ENCODE data around the gene GRIN2A. TPM values are rescaled to one million over a fixed set of nuclear protein-coding genes. Genes with fewer than 3 reads are reported as not detected.

Gene GRIN2A
- polyA plus RNA-seq, 1 donor (not counting 4 experiments of a cell fraction or from before 2014, with no cell fraction given): 0.01 TPM

- H4K20me1 ChIP-seq (ENCODE audit: control insufficient read depth, extremely low read depth, insufficient read depth, low read length): no peaks in the 10 kb centered on the region
- H3K4me3 ChIP-seq (ENCODE audit: control insufficient read depth in 2 of 3, extremely low read depth in 1 of 3, insufficient read depth in 2 of 3, low read depth in 1 of 3, low read length in 3 of 3): no peak overlapping the region
- H3K36me3 ChIP-seq (ENCODE audit: control insufficient read depth in 2 of 2, extremely low read depth in 1 of 2, insufficient read depth in 2 of 2, low read length in 2 of 2): no peaks in the 10 kb centered on the region
- H3K4me1 ChIP-seq (ENCODE audit: control insufficient read depth, extremely low read depth, insufficient read depth, low read length): no peaks in the 10 kb centered on the region
- H3K4me2 ChIP-seq (ENCODE audit: control insufficient read depth, extremely low read depth, insufficient read depth, low read depth, low read length): no peak overlapping the region
- H3K9me1 ChIP-seq (ENCODE audit: control insufficient read depth, extremely low read depth, insufficient read depth, low read length): no peaks in the 10 kb centered on the region
- H2AFZ ChIP-seq (ENCODE audit: control insufficient read depth, low read length): no peak overlapping the region
- no peak for DNase-seq (ENCODE audit: low read depth, low spot score)
- no peaks in the 10 kb centered on the region for H3K27me3 ChIP-seq (ENCODE audit: control insufficient read depth, extremely low read depth, insufficient read depth, low read length)
- H3K9ac ChIP-seq (ENCODE audit: control insufficient read depth, extremely low read depth, insufficient read depth, low read length): no peak overlapping the region
- FAIRE-seq: no peak
- no peaks in the 10 kb centered on the region for H3K9me3 ChIP-seq (ENCODE audit: control insufficient read depth, low read depth, low read length)
- no peak for TF ChIP-seq EZH2 (IDR thresholded peaks at IDR 0.05; ENCODE audit: low read length)
- TF ChIP-seq, protein P1, sequence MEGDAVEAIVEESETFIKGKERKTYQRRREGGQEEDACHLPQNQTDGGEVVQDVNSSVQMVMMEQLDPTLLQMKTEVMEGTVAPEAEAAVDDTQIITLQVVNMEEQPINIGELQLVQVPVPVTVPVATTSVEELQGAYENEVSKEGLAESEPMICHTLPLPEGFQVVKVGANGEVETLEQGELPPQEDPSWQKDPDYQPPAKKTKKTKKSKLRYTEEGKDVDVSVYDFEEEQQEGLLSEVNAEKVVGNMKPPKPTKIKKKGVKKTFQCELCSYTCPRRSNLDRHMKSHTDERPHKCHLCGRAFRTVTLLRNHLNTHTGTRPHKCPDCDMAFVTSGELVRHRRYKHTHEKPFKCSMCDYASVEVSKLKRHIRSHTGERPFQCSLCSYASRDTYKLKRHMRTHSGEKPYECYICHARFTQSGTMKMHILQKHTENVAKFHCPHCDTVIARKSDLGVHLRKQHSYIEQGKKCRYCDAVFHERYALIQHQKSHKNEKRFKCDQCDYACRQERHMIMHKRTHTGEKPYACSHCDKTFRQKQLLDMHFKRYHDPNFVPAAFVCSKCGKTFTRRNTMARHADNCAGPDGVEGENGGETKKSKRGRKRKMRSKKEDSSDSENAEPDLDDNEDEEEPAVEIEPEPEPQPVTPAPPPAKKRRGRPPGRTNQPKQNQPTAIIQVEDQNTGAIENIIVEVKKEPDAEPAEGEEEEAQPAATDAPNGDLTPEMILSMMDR (optimal IDR thresholded peaks at IDR 0.05 in 1 of 3, IDR thresholded peaks at IDR 0.05 in 1 of 3, conservative IDR thresholded peaks at IDR 0.05 in 1 of 3; ENCODE audit: extremely low read depth in 1 of 3, insufficient read depth in 2 of 3, low read length in 3 of 3): no peak
- H3K79me2 ChIP-seq (ENCODE audit: control insufficient read depth, insufficient read depth, low read length): no peaks in the 10 kb centered on the region
- dilution Hi-C loops (cut with MboI; ENCODE audit: extremely low pct_ligation_motif_present, low sequenced_read_pairs): no loop called here
- H3K27ac ChIP-seq (ENCODE audit: control insufficient read depth, insufficient read depth, low read length): no peak overlapping the region
Measured at GRCh38 chr16:10224850-10225249, 42.6 kb upstream of the GRIN2A start.

- dilution Hi-C loops (cut with MboI; ENCODE audit: extremely low pct_ligation_motif_present, low sequenced_read_pairs): no loop called here
- no peak for DNase-seq (ENCODE audit: low read depth, low spot score)
- no peak for FAIRE-seq
- H3K4me1 ChIP-seq (ENCODE audit: control insufficient read depth, extremely low read depth, insufficient read depth, low read length): no peaks in the 10 kb centered on the region
- no peaks in the 10 kb centered on the region for H3K79me2 ChIP-seq (ENCODE audit: control insufficient read depth, insufficient read depth, low read length)
- TF ChIP-seq EZH2 (IDR thresholded peaks at IDR 0.05; ENCODE audit: low read length): no peak
- TF ChIP-seq, protein P1 (optimal IDR thresholded peaks at IDR 0.05 in 1 of 3, IDR thresholded peaks at IDR 0.05 in 1 of 3, conservative IDR thresholded peaks at IDR 0.05 in 1 of 3; ENCODE audit: extremely low read depth in 1 of 3, insufficient read depth in 2 of 3, low read length in 3 of 3): no peak
- no peaks in the 10 kb centered on the region for H3K9me1 ChIP-seq (ENCODE audit: control insufficient read depth, extremely low read depth, insufficient read depth, low read length)
- peaks cover 3% of the 10 kb centered on the region for H3K27me3 ChIP-seq (ENCODE audit: control insufficient read depth, extremely low read depth, insufficient read depth, low read length)
- no peaks in the 10 kb centered on the region for H3K36me3 ChIP-seq (ENCODE audit: control insufficient read depth in 2 of 2, extremely low read depth in 1 of 2, insufficient read depth in 2 of 2, low read length in 2 of 2)
- no peaks in the 10 kb centered on the region for H4K20me1 ChIP-seq (ENCODE audit: control insufficient read depth, extremely low read depth, insufficient read depth, low read length)
- H3K9ac ChIP-seq (ENCODE audit: control insufficient read depth, extremely low read depth, insufficient read depth, low read length): no peak overlapping the region
- no peak overlapping the region for H3K4me2 ChIP-seq (ENCODE audit: control insufficient read depth, extremely low read depth, insufficient read depth, low read depth, low read length)
- no peak overlapping the region for H3K27ac ChIP-seq (ENCODE audit: control insufficient read depth, insufficient read depth, low read length)
- H3K9me3 ChIP-seq (ENCODE audit: control insufficient read depth, low read depth, low read length): no peaks in the 10 kb centered on the region
- H2AFZ ChIP-seq (ENCODE audit: control insufficient read depth, low read length): no peak overlapping the region
- no peak overlapping the region for H3K4me3 ChIP-seq (ENCODE audit: control insufficient read depth in 2 of 3, extremely low read depth in 1 of 3, insufficient read depth in 2 of 3, low read depth in 1 of 3, low read length in 3 of 3)
Measured at GRCh38 chr16:10220942-10221341, 38.7 kb upstream of the GRIN2A start.

Data from keratinocyte (primary cell).